ENCODE results near the gene ZNF143.
A peak's percentile ranks its signal among the peaks of the same experiment; 100 is the strongest.

The ZNF143 gene

GRCh38 chr11:9570313-9571025 is 109.7 kb downstream of the ZNF143 start:
- in situ Hi-C loops (cut with MboI; ENCODE audit: low pct_unique_long_range_greater_than_20kb, low sequenced_read_pairs, unreplicated experiment), result no loop called here
- no peak for TF ChIP-seq CTCF (IDR thresholded peaks at IDR 0.05; ENCODE audit: extremely low read depth, insufficient read depth, missing control alignments)
- DNase-seq (ENCODE audit: low spot score), result no peak

GRCh38 chr11:9571071-9571762 is 110.4 kb downstream of the ZNF143 start:
- DNase-seq (ENCODE audit: low spot score), result no peak
- in situ Hi-C loops (cut with MboI; ENCODE audit: low pct_unique_long_range_greater_than_20kb, low sequenced_read_pairs, unreplicated experiment), result no loop called here
- TF ChIP-seq CTCF (IDR thresholded peaks at IDR 0.05; ENCODE audit: extremely low read depth, insufficient read depth, missing control alignments), result no peak

- in situ Hi-C loops (cut with MboI; ENCODE audit: low pct_unique_long_range_greater_than_20kb, low sequenced_read_pairs, unreplicated experiment), result no loop called here
- no peak for DNase-seq (ENCODE audit: low spot score)
- no peak for TF ChIP-seq CTCF (IDR thresholded peaks at IDR 0.05; ENCODE audit: extremely low read depth, insufficient read depth, missing control alignments)
Observed at GRCh38 chr11:9571763-9572115, 110.9 kb downstream of the ZNF143 start.

GRCh38 chr11:9573052-9573774 is 112.4 kb downstream of the ZNF143 start, which contains the start of gene WEE1:
TSS of gene WEE1 (plus strand) at chr11:9573670. CDS start at chr11:9573934, 264 bp downstream.
- peak; percentile 98 for DNase-seq (ENCODE audit: low spot score)
- in situ Hi-C loops (cut with MboI; ENCODE audit: low pct_unique_long_range_greater_than_20kb, low sequenced_read_pairs, unreplicated experiment), result no loop called here
- no peak for TF ChIP-seq CTCF (IDR thresholded peaks at IDR 0.05; ENCODE audit: extremely low read depth, insufficient read depth, missing control alignments)

GRCh38 chr11:9573775-9574621 is 113.2 kb downstream of the ZNF143 start:
- in situ Hi-C loops (cut with MboI; ENCODE audit: low pct_unique_long_range_greater_than_20kb, low sequenced_read_pairs, unreplicated experiment), result no loop called here
- peak; percentile 44 for DNase-seq (ENCODE audit: low spot score)
- TF ChIP-seq CTCF (IDR thresholded peaks at IDR 0.05; ENCODE audit: extremely low read depth, insufficient read depth, missing control alignments), result no peak
